A549 (cell line): Measurements from ENCODE around the gene OXNAD1. TPM values are rescaled to one million over a fixed set of nuclear protein-coding genes. Genes with fewer than 3 reads are reported as not detected.
"Not testable (repeated sequence)": the region's sequence is repeated elsewhere in the genome, so short reads cannot be mapped to it uniquely, and the experiment has no call there.

ENCODE experiments used
- ATAC-seq, 2 experiments: fragments of 200-7000 bp in 1 of 2; fragments of >200 bp in 1 of 2; cut with Nextera tagmentation in 1 of 2; cut with Tn5 transposase in 1 of 2; 3 replicates each; pipeline versions ENCODE4 v1.8.0 to v1.9.1; 2018 to 2020; ENCODE audit warnings: mild to moderate bottlenecking in 1 of 2, moderate library complexity in 1 of 2
- CTCF ChIA-PET: fragments of 300-600 bp; sonication (Branson Sonifier 250); formaldehyde crosslinking; extraction: SDS; loops from one replicate; lab custom pipeline; 2021; ENCODE audit warnings: antibody characterized with exemption, inconsistent platforms; lab: Yijun Ruan, JAX
- POLR2A ChIA-PET: fragments of 350-600 bp; formaldehyde crosslinking; extraction: SDS; loops from one replicate; lab custom pipeline; 2021; ENCODE audit warnings: antibody characterized with exemption, inconsistent platforms; lab: Yijun Ruan, JAX
- DNase-seq, 2 experiments: peaks; one replicate each; pipeline versions ENCODE4 v3.0.0 to v3.0.0-alpha.2; 2011 to 2016; ENCODE audit warnings: low read depth in 1 of 2, low spot score in 1 of 2
- FAIRE-seq: peaks from 2 replicates; lab custom pipeline; 2011; peaks lifted over from hg19 to GRCh38; lab: Jason Lieb, UNC
- H3K27ac ChIP-seq, 2 experiments: fragments of >200 bp; sonication (Bioruptor Twin); formaldehyde crosslinking; 3 replicates each; pipeline ENCODE4 v1.5.1; 2016 to 2017
- H3K4me1 ChIP-seq: fragments of >200 bp; sonication (Bioruptor Twin); formaldehyde crosslinking; 3 replicates; pipeline ENCODE4 v1.6.1; 2016
- H3K4me2 ChIP-seq: fragments of >200 bp; sonication (Bioruptor Twin); formaldehyde crosslinking; 3 replicates; pipeline ENCODE4 v1.6.1; 2016
- H3K4me3 ChIP-seq: fragments of >200 bp; sonication (Bioruptor Twin); formaldehyde crosslinking; 3 replicates; pipeline ENCODE4 v1.5.1; 2016
- H3K9me3 ChIP-seq: fragments of >200 bp; sonication (Bioruptor Twin); formaldehyde crosslinking; 3 replicates; pipeline ENCODE4 v1.6.1; 2016
- ESRRA ChIP-seq: fragments of 150-350 bp; IDR thresholded peaks from 2 replicates; pipeline ENCODE4 v1.6.1; 2014; ENCODE audit warnings: mild to moderate bottlenecking, low read length, borderline replicate concordance
- HOXB13 ChIP-seq: fragments of 250-450 bp; sonication (Bioruptor Pico); IDR thresholded peaks from 2 replicates; pipeline ENCODE4 v1.5.0; 2020; ENCODE audit warnings: low read depth, mild to moderate bottlenecking, moderate library complexity
- JUNB ChIP-seq: fragments of >200 bp; sonication (Bioruptor Twin); formaldehyde crosslinking; IDR thresholded peaks from 2 replicates; pipeline ENCODE4 v1.6.1; 2016
- MAFK ChIP-seq: fragments of 450-650 bp; IDR thresholded peaks from 2 replicates; pipeline ENCODE4 v1.6.1; 2014; ENCODE audit not compliant: partially characterized antibody
- MYC ChIP-seq: IDR thresholded peaks from 2 replicates; pipeline ENCODE4 v1.6.1; 2012; ENCODE audit warnings: mild to moderate bottlenecking, inconsistent platforms, low read length, improper control_type of control experiment, borderline replicate concordance
- NR3C1 ChIP-seq: fragments of >200 bp; sonication (Bioruptor Twin); formaldehyde crosslinking; IDR thresholded peaks from 3 replicates; pipeline ENCODE4 v1.6.1; 2017
- POLR2AphosphoS2 ChIP-seq: conservative IDR thresholded peaks from 2 replicates; pipeline ENCODE4 v1.6.1; 2012; ENCODE audit warnings: low read length, improper control_type of control experiment, inconsistent platforms
- RARB ChIP-seq: fragments of 250-450 bp; sonication (Bioruptor Pico); IDR thresholded peaks from 2 replicates; pipeline ENCODE4 v1.8.0; 2021; ENCODE audit warnings: mild to moderate bottlenecking, moderate library complexity
- RCOR1 ChIP-seq: fragments of 150-350 bp; IDR thresholded peaks from 2 replicates; pipeline ENCODE4 v1.6.1; 2014; ENCODE audit warnings: antibody characterized with exemption, low read length, low read depth
- RNF2 ChIP-seq: fragments of 200-600 bp; sonication (generic); IDR thresholded peaks from 2 replicates; pipeline ENCODE4 v1.6.1; 2016; ENCODE audit warnings: low read depth, mild to moderate bottlenecking, antibody characterized with exemption, moderate library complexity, borderline replicate concordance
- ZNF302 ChIP-seq: fragments of 250-450 bp; sonication (Bioruptor Pico); IDR thresholded peaks from 2 replicates; pipeline ENCODE4 v1.9.0; 2021; ENCODE audit warnings: inconsistent platforms, mild to moderate bottlenecking, moderate library complexity
- WGBS: methylation state at CpG from one replicate; pipeline ENCODE4 v1.1.6; 2017; ENCODE audit errors: missing lambda C conversion rate; 5-methylcytosine and 5-hydroxymethylcytosine counted together
- polyA plus RNA-seq, 4 experiments: library from polyadenylated mRNA; depleted of rRNA in 3 of 4; stranded (reverse); fragments of >200 nt; fragmentation: RNase III in 1 of 4; extraction: RNeasy Plus Mini Kit Qiagen cat#74134 plus additional on column Dnase treatment in 1 of 4; gene quantifications; 2 replicates in 3 of 4; 3 replicates in 1 of 4; pipeline ENCODE4 v1.2.3, GENCODE V29; 2011 to 2017
- TF ChIP-seq, protein P1 (sequence below): fragments of 450-650 bp; IDR thresholded peaks from 2 replicates; pipeline ENCODE4 v1.6.1; 2014; ENCODE audit warnings: antibody characterized with exemption
- TF ChIP-seq, protein P2 (sequence below): fragments of >200 bp; sonication (Bioruptor Twin); formaldehyde crosslinking; IDR thresholded peaks from 3 replicates; pipeline ENCODE4 v1.5.1; 2016
- TF ChIP-seq, protein P3 (sequence below): fragments of >200 bp; sonication (Bioruptor Twin); formaldehyde crosslinking; IDR thresholded peaks from 3 replicates; pipeline ENCODE4 v1.6.1; 2016
- TF ChIP-seq, protein P4 (sequence below): IDR thresholded peaks from 2 replicates; pipeline ENCODE4 v1.6.1; 2012
- TF ChIP-seq, protein P5 (sequence below): IDR thresholded peaks from 2 replicates; pipeline ENCODE4 v1.6.1; 2012; ENCODE audit warnings: low read depth, borderline replicate concordance

OXNAD1 gene
- polyA plus RNA-seq, 2 of the 4 experiments (the other 2 are of a cell fraction), result 8.8 to 25.9 TPM

DNA sequence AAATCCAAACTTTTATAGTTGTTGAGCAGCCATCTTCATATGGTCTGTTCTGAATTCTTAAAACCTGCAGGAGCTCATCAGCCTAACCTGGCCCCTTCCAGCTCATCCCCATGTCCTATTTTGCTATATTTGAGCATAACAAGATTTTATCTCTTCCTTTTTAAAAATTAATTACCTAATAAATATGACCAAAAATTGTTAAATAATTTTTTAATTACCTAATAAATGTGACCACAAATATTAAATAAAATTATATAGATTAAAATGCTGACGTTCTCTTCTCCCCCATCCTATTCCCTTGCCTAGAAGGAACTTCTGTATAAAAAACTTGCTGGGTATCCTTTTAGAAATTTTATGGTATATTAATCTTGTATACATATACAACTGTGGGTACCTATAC is 43.7 kb downstream of the OXNAD1 start:
- POLR2A ChIA-PET, result no interaction called here
- no peaks in the 10 kb centered on the region for H3K9me3 ChIP-seq
- H3K4me3 ChIP-seq, result no peak overlapping the region
- no peaks in the 10 kb centered on the region for H3K4me1 ChIP-seq
- TF ChIP-seq, protein P1, sequence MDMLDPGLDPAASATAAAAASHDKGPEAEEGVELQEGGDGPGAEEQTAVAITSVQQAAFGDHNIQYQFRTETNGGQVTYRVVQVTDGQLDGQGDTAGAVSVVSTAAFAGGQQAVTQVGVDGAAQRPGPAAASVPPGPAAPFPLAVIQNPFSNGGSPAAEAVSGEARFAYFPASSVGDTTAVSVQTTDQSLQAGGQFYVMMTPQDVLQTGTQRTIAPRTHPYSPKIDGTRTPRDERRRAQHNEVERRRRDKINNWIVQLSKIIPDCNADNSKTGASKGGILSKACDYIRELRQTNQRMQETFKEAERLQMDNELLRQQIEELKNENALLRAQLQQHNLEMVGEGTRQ, result no peak
- TF ChIP-seq MYC (no peak), POLR2AphosphoS2 (no peak), RCOR1 (no peak), MAFK (no peak), NR3C1 (no peak), JUNB (no peak), RNF2 (no peak), ZNF302 (CRISPR knock-in tag) (no peak), HOXB13 (no peak)
- TF ChIP-seq, protein P2, sequence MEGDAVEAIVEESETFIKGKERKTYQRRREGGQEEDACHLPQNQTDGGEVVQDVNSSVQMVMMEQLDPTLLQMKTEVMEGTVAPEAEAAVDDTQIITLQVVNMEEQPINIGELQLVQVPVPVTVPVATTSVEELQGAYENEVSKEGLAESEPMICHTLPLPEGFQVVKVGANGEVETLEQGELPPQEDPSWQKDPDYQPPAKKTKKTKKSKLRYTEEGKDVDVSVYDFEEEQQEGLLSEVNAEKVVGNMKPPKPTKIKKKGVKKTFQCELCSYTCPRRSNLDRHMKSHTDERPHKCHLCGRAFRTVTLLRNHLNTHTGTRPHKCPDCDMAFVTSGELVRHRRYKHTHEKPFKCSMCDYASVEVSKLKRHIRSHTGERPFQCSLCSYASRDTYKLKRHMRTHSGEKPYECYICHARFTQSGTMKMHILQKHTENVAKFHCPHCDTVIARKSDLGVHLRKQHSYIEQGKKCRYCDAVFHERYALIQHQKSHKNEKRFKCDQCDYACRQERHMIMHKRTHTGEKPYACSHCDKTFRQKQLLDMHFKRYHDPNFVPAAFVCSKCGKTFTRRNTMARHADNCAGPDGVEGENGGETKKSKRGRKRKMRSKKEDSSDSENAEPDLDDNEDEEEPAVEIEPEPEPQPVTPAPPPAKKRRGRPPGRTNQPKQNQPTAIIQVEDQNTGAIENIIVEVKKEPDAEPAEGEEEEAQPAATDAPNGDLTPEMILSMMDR, result no peak
- TF ChIP-seq, protein P3, sequence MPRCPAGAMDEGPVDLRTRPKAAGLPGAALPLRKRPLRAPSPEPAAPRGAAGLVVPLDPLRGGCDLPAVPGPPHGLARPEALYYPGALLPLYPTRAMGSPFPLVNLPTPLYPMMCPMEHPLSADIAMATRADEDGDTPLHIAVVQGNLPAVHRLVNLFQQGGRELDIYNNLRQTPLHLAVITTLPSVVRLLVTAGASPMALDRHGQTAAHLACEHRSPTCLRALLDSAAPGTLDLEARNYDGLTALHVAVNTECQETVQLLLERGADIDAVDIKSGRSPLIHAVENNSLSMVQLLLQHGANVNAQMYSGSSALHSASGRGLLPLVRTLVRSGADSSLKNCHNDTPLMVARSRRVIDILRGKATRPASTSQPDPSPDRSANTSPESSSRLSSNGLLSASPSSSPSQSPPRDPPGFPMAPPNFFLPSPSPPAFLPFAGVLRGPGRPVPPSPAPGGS, result no peak
- TF ChIP-seq, protein P4, sequence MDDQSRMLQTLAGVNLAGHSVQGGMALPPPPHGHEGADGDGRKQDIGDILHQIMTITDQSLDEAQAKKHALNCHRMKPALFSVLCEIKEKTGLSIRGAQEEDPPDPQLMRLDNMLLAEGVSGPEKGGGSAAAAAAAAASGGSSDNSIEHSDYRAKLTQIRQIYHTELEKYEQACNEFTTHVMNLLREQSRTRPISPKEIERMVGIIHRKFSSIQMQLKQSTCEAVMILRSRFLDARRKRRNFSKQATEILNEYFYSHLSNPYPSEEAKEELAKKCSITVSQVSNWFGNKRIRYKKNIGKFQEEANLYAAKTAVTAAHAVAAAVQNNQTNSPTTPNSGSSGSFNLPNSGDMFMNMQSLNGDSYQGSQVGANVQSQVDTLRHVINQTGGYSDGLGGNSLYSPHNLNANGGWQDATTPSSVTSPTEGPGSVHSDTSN, result no peak
- TF ChIP-seq, all 56 proteins: peak for 0
- CTCF ChIA-PET, result interaction anchor here (0.6 to 2.7 kb wide), 2 partner anchors 18 to 41 kb away, joined by 5 to 14 read pairs; no protein-coding TSS in a partner anchor
- no peak for DNase-seq
- WGBS, result 87% methylated on average over 1 of the region's 1 CpG
- Histone ChIP-seq H3K4me2 (no peak overlapping the region), H3K27ac (no peak overlapping the region)
- no peak for ATAC-seq
- no peak for FAIRE-seq

DNA sequence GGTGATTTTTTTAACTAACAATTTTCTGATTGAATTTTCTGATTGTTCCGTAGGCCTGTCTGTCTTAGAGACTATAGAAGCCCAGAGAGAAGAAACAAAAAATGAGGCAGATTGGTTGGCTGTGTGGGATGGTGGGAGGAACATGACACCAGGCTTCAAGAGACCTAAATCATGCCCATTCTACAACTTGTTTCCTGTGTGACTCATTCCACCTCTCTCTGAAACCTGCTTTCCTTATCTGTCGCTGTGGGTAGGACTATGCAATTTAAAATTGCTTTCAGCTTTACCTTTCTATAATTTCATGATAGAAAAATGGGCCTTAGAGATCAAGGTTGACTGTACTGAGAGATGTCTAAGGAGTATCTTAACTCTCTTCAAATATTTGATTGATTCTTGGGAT is 44.5 kb downstream of the OXNAD1 start:
- no peak overlapping the region for H3K27ac ChIP-seq
- CTCF ChIA-PET, result interaction anchor here (0.6 kb wide), 1 partner anchor 1922 kb away, joined by 3 read pairs; no protein-coding TSS in a partner anchor

DNA sequence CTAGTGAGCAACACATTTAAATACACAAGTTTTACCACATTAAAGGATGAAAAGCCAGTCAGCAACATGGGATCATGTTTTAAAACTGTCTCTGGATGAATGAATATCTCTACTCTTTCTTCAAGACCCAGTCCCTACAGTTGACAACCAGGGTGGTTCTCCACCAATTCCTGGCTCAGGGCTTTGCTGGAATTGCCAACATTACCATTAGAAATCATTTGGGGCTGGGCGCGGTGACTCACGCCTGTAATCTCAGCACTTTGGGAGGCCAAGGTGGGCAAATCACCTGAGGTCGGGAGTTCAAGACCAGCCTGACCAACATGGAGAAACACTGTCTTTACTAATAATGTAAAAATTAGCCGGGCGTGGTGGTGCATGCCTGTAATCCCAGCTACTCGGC is 45.5 kb downstream of the OXNAD1 start:
- POLR2A ChIA-PET, H3K4me3 ChIP-seq, ATAC-seq, FAIRE-seq, H3K4me2 ChIP-seq, H3K27ac ChIP-seq, CTCF ChIA-PET, H3K9me3 ChIP-seq, DNase-seq, H3K4me1 ChIP-seq: not testable (repeated sequence)
- 94% methylated on average over 7 of the region's 7 CpGs for WGBS

More for the DNA sequence above, 44.5 kb downstream of the OXNAD1 start:
- 93% methylated on average over 1 of the region's 2 CpGs for WGBS
- Histone ChIP-seq H3K4me2 (no peak overlapping the region), H3K9me3 (no peaks in the 10 kb centered on the region), H3K4me1 (no peaks in the 10 kb centered on the region), H3K4me3 (no peak overlapping the region)
- POLR2A ChIA-PET, result no interaction called here
- ATAC-seq, result no peak
- no peak for DNase-seq
- FAIRE-seq, result no peak
- TF ChIP-seq ESRRA, result no peak
- no peak for TF ChIP-seq RARB (CRISPR knock-in tag)
- TF ChIP-seq, protein P5, sequence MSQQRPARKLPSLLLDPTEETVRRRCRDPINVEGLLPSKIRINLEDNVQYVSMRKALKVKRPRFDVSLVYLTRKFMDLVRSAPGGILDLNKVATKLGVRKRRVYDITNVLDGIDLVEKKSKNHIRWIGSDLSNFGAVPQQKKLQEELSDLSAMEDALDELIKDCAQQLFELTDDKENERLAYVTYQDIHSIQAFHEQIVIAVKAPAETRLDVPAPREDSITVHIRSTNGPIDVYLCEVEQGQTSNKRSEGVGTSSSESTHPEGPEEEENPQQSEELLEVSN, result no peak
